ENCODE results near the gene L1CAM.

Gene L1CAM

GRCh38 chrX:153924149-153924861 is 38.3 kb upstream of the L1CAM start:
- peak; percentile 72 for DNase-seq

GRCh38 chrX:153922932-153923857 is 37.2 kb upstream of the L1CAM start:
- no peak for DNase-seq

- DNase-seq: no peak
Observed at GRCh38 chrX:153921511-153922446, 35.8 kb upstream of the L1CAM start.

GRCh38 chrX:153921070-153921469 is 35.1 kb upstream of the L1CAM start:
- no peak for DNase-seq

GRCh38 chrX:153920546-153920945 is 34.6 kb upstream of the L1CAM start:
- DNase-seq: no peak

GRCh38 chrX:153919281-153919680 is 33.3 kb upstream of the L1CAM start:
- no peak for DNase-seq

- no peak for DNase-seq
Observed at GRCh38 chrX:153917869-153918268, 31.9 kb upstream of the L1CAM start.

GRCh38 chrX:153913701-153914100 is 27.7 kb upstream of the L1CAM start:
- no peak for DNase-seq

- DNase-seq: no peak
Observed at GRCh38 chrX:153913211-153913610, 27.2 kb upstream of the L1CAM start.

- no peak for DNase-seq
Observed at GRCh38 chrX:153911798-153912197, 25.8 kb upstream of the L1CAM start.

- DNase-seq: no peak
Observed at GRCh38 chrX:153910446-153910845, 24.5 kb upstream of the L1CAM start.

GRCh38 chrX:153909980-153910360 is 24.0 kb upstream of the L1CAM start:
- no peak for DNase-seq

GRCh38 chrX:153909024-153909979 is 23.3 kb upstream of the L1CAM start:
- no peak for DNase-seq

GRCh38 chrX:153908219-153908860 is 22.4 kb upstream of the L1CAM start:
- DNase-seq: no peak

GRCh38 chrX:153907456-153907855 is 21.5 kb upstream of the L1CAM start:
- no peak for DNase-seq

GRCh38 chrX:153906126-153906917 is 20.3 kb upstream of the L1CAM start:
- no peak for DNase-seq

- no peak for DNase-seq
Observed at GRCh38 chrX:153905481-153906095, 19.6 kb upstream of the L1CAM start.

- DNase-seq: no peak
Observed at GRCh38 chrX:153903991-153904957, 18.3 kb upstream of the L1CAM start, which contains the start of gene AVPR2. AVPR2 (plus strand) TSS chrX:153904673; CDS start chrX:153905146, 473 bp downstream.

Measured in activated effector memory CD4-positive, alpha-beta T cell treated with anti-CD3 and anti-CD28 coated beads, Interleukin-2, amount 50 U/mL, for 16 hours (primary cell).